ENCODE data around the gene RNU6-9.
"Not testable (repeated sequence)": the region's sequence is repeated elsewhere in the genome, so short reads cannot be mapped to it uniquely, and the experiment has no call there.

The RNU6-9 gene

GRCh38 chr19:861756-862580 is 31.3 kb upstream of the RNU6-9 start:
- peak; percentile 91 for DNase-seq

- peak; percentile 94 for DNase-seq
These were observed 30.5 kb upstream of the RNU6-9 start for GRCh38 chr19:862581-863314.

GRCh38 chr19:863315-863620 is 30.0 kb upstream of the RNU6-9 start:
- DNase-seq: no peak

- DNase-seq: no peak
These were observed 26.4 kb upstream of the RNU6-9 start for GRCh38 chr19:866769-867300.

- DNase-seq: no peak
These were observed 25.9 kb upstream of the RNU6-9 start for GRCh38 chr19:867301-867793.

- no peak for DNase-seq
These were observed 25.3 kb upstream of the RNU6-9 start for GRCh38 chr19:867855-868457.

- DNase-seq: no peak
These were observed 24.6 kb upstream of the RNU6-9 start for GRCh38 chr19:868458-869244.

GRCh38 chr19:869245-870177 is 23.8 kb upstream of the RNU6-9 start:
- no peak for DNase-seq

GRCh38 chr19:870314-870713 is 23.0 kb upstream of the RNU6-9 start:
- DNase-seq: no peak

GRCh38 chr19:870963-871401 is 22.3 kb upstream of the RNU6-9 start:
- DNase-seq: no peak

GRCh38 chr19:871446-872265 is 21.6 kb upstream of the RNU6-9 start:
- DNase-seq: no peak

- peak; percentile 98 for DNase-seq
These were observed 20.9 kb upstream of the RNU6-9 start for GRCh38 chr19:872266-872951.

- peak; percentile 90 for DNase-seq
These were observed 20.2 kb upstream of the RNU6-9 start for GRCh38 chr19:873084-873483.

GRCh38 chr19:873561-874041 is 19.7 kb upstream of the RNU6-9 start:
- DNase-seq: no peak

- DNase-seq: no peak
These were observed 17.9 kb upstream of the RNU6-9 start for GRCh38 chr19:875265-875879.

GRCh38 chr19:876089-876488 is 17.2 kb upstream of the RNU6-9 start:
- DNase-seq: no peak

- no peak for DNase-seq
These were observed 16.4 kb upstream of the RNU6-9 start for GRCh38 chr19:876780-877314.

- not testable (repeated sequence) for DNase-seq
These were observed 15.2 kb upstream of the RNU6-9 start for GRCh38 chr19:877992-878660.
